GM21825 (cell line): ENCODE data around the gene MOSMO.

Experiments used
- ATAC-seq: cut with Tn5 transposase; IDR thresholded peaks from one replicate; pipeline ENCODE4 v1.9.1; 2021; ENCODE audit warnings: mild to moderate bottlenecking, moderate library complexity; ENCODE audit not compliant: unreplicated experiment

MOSMO gene

DNA sequence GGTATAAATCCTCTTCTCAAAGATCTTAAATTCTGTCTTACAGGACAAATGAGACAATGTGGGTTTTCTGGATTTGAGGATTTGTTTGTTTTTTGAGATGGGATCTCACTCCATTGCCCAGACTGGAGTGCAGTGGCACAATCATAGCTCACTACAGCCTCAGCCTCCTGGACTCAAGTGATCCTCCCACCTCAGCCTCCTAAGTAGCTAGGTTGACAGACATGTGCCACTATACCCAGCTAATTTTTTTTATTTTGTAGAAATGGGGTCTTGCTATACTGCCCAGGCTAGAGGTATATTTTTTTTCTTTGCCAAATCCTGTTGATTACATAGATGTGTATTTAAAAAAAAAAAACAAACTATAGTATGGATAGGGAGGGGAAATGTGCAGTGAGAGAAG, 122.6 kb downstream of the MOSMO start:
- ATAC-seq: no peak

- no peak for ATAC-seq
These were observed 124.9 kb downstream of the MOSMO start for GRCh38 chr16:22132801-22133200.
